Choroid plexus epithelial cell (primary cell): ENCODE data around the gene CACUL1.

Experiments used
- DNase-seq: peaks from one replicate; pipeline ENCODE4 v3.0.0-alpha.2; 2010; ENCODE audit warnings: low read depth
- H3K4me3 ChIP-seq: 2 replicates; pipeline ENCODE4 v1.5.1; 2011; ENCODE audit warnings: low read depth, mild to moderate bottlenecking, control low read depth, low read length, moderate library complexity
- CTCF ChIP-seq: conservative IDR thresholded peaks from 2 replicates; pipeline ENCODE4 v1.5.1; 2011; ENCODE audit warnings: low read depth, mild to moderate bottlenecking, control low read depth, inconsistent platforms, low read length, moderate library complexity

The CACUL1 gene

GRCh38 chr10:118689070-118689858 is 65.5 kb downstream of the CACUL1 start:
- DNase-seq, result no peak
- no peak overlapping the region for H3K4me3 ChIP-seq
- TF ChIP-seq CTCF, result no peak

- DNase-seq, result no peak
- no peak for TF ChIP-seq CTCF
- no peak overlapping the region for H3K4me3 ChIP-seq
Measured at GRCh38 chr10:118687472-118687871, 67.3 kb downstream of the CACUL1 start.

GRCh38 chr10:118682533-118682932 is 72.2 kb downstream of the CACUL1 start:
- no peak for DNase-seq
- TF ChIP-seq CTCF, result no peak
- no peak overlapping the region for H3K4me3 ChIP-seq

- TF ChIP-seq CTCF, result no peak
- DNase-seq, result no peak
- H3K4me3 ChIP-seq, result no peak overlapping the region
Measured at GRCh38 chr10:118680197-118680596, 74.6 kb downstream of the CACUL1 start.

GRCh38 chr10:118674226-118674919 is 80.4 kb downstream of the CACUL1 start:
- DNase-seq, result no peak
- no peak for TF ChIP-seq CTCF
- no peak overlapping the region for H3K4me3 ChIP-seq

- H3K4me3 ChIP-seq, result no peak overlapping the region
- no peak for DNase-seq
- no peak for TF ChIP-seq CTCF
Measured at GRCh38 chr10:118672766-118673715, 81.7 kb downstream of the CACUL1 start.
